Activated T-cell treated with anti-CD3 and anti-CD28 coated beads, Interleukin-2, amount 50 U/mL, for 4 hours (primary cell): ENCODE measurements around the gene ASB16. TPM values are rescaled to one million over a fixed set of nuclear protein-coding genes. Genes with fewer than 3 reads are reported as not detected.
A peak's percentile ranks its signal among the peaks of the same experiment; 100 is the strongest.

ENCODE experiments used
- ATAC-seq, 2 donors: fragments of 200-7000 bp; cut with Tn5 transposase; one replicate each; pipeline ENCODE4 v1.10.0; 2021
- DNase-seq: peaks from one replicate; pipeline ENCODE4 v3.0.0-alpha.2; 2020
- H3K27me3 Mint-ChIP-seq: one replicate; pipeline ENCODE4 v1.8.0; 2021; ENCODE audit warnings: low read depth, mixed read lengths
- H3K36me3 Mint-ChIP-seq: one replicate; pipeline ENCODE4 v1.8.0; 2022; ENCODE audit warnings: mixed read lengths; ENCODE audit not compliant: insufficient read depth
- H3K4me1 Mint-ChIP-seq: one replicate; pipeline ENCODE4 v1.8.0; 2021; ENCODE audit warnings: low read depth, mixed read lengths
- H3K4me3 Mint-ChIP-seq: one replicate; pipeline ENCODE4 v1.8.0; 2021; ENCODE audit warnings: mild to moderate bottlenecking, moderate library complexity, mixed read lengths
- H3K9me3 Mint-ChIP-seq: one replicate; pipeline ENCODE4 v1.8.0; 2021; ENCODE audit warnings: mixed read lengths
- total RNA-seq, 3 donors: library from RNA; stranded (reverse); gene quantifications; one replicate each; pipeline ENCODE4 v1.2.1, GENCODE V29; 2021

ASB16 gene
- total RNA-seq, 3 donors from 2014 or later: 0.08 to 0.11 TPM; not detected in 1

- ATAC-seq: no peak
- no peaks in the 10 kb centered on the region for H3K9me3 Mint-ChIP-seq
These were observed 21.5 kb downstream of the ASB16 start for GRCh38 chr17:44191941-44192496.

GRCh38 chr17:44192750-44193149 is 22.2 kb downstream of the ASB16 start:
- no peak overlapping the region for H3K4me3 Mint-ChIP-seq
- no peaks in the 10 kb centered on the region for H3K27me3 Mint-ChIP-seq
- H3K9me3 Mint-ChIP-seq: no peaks in the 10 kb centered on the region
- ATAC-seq (no peak), DNase-seq (no peak)
- H3K4me1 Mint-ChIP-seq: peaks cover 21% of the 10 kb centered on the region
- H3K36me3 Mint-ChIP-seq: peaks cover 35% of the 10 kb centered on the region

More at GRCh38 chr17:44191941-44192496, 21.5 kb downstream of the ASB16 start:
- Mint-ChIP-seq H3K4me3 (no peak overlapping the region), H3K36me3 (peaks cover 30% of the 10 kb centered on the region), H3K27me3 (no peaks in the 10 kb centered on the region), H3K4me1 (peaks cover 17% of the 10 kb centered on the region)
- no peak for DNase-seq

GRCh38 chr17:44193326-44194084 is 23.0 kb downstream of the ASB16 start:
- no peaks in the 10 kb centered on the region for H3K27me3 Mint-ChIP-seq
- peaks cover 20% of the 10 kb centered on the region for H3K4me1 Mint-ChIP-seq
- no peak overlapping the region for H3K4me3 Mint-ChIP-seq
- DNase-seq (no peak), ATAC-seq (no peak)
- H3K9me3 Mint-ChIP-seq: no peaks in the 10 kb centered on the region
- H3K36me3 Mint-ChIP-seq: peaks cover 38% of the 10 kb centered on the region

GRCh38 chr17:44197107-44197506 is 26.6 kb downstream of the ASB16 start:
- no peak for ATAC-seq
- no peak for DNase-seq
- Mint-ChIP-seq H3K27me3 (no peaks in the 10 kb centered on the region), H3K36me3 (peaks cover 26% of the 10 kb centered on the region), H3K4me1 (peaks cover 20% of the 10 kb centered on the region), H3K4me3 (no peak overlapping the region), H3K9me3 (no peaks in the 10 kb centered on the region)

GRCh38 chr17:44197980-44198720 is 27.6 kb downstream of the ASB16 start:
- no peak for DNase-seq
- Mint-ChIP-seq H3K4me3 (peak overlapping the region; percentile 83), H3K4me1 (peaks cover 24% of the 10 kb centered on the region), H3K9me3 (no peaks in the 10 kb centered on the region), H3K36me3 (peaks cover 25% of the 10 kb centered on the region), H3K27me3 (no peaks in the 10 kb centered on the region)
- ATAC-seq: no peak

- Mint-ChIP-seq H3K4me3 (peak overlapping the region; percentile 83), H3K36me3 (peaks cover 22% of the 10 kb centered on the region), H3K27me3 (no peaks in the 10 kb centered on the region), H3K9me3 (no peaks in the 10 kb centered on the region), H3K4me1 (peaks cover 32% of the 10 kb centered on the region)
- ATAC-seq: peak; percentile 36 to 44
- no peak for DNase-seq
These were observed 28.4 kb downstream of the ASB16 start for GRCh38 chr17:44198721-44199552.

- Mint-ChIP-seq H3K4me1 (peaks cover 38% of the 10 kb centered on the region), H3K36me3 (peaks cover 15% of the 10 kb centered on the region), H3K4me3 (peak within 1 kb of the TSS; percentile 88), H3K27me3 (no peaks in the 10 kb centered on the region), H3K9me3 (no peaks in the 10 kb centered on the region)
- DNase-seq (peak; percentile 99), ATAC-seq (peak; percentile 81 to 82)
These were observed 29.3 kb downstream of the ASB16 start, which contains the start of gene ATXN7L3 for GRCh38 chr17:44199553-44200477. Gene ATXN7L3 (minus strand): TSS chr17:44199884. CDS start chr17:44198070, 1,814 bp downstream.

GRCh38 chr17:44200478-44201155 is 30.1 kb downstream of the ASB16 start:
- peaks cover 13% of the 10 kb centered on the region for H3K36me3 Mint-ChIP-seq
- no peak for ATAC-seq
- H3K9me3 Mint-ChIP-seq: no peaks in the 10 kb centered on the region
- DNase-seq: no peak
- H3K4me1 Mint-ChIP-seq: peaks cover 38% of the 10 kb centered on the region
- no peaks in the 10 kb centered on the region for H3K27me3 Mint-ChIP-seq
- H3K4me3 Mint-ChIP-seq: peak overlapping the region; percentile 88

- Mint-ChIP-seq H3K27me3 (no peaks in the 10 kb centered on the region), H3K9me3 (no peaks in the 10 kb centered on the region), H3K4me3 (peak overlapping the region; percentile 0), H3K4me1 (peaks cover 31% of the 10 kb centered on the region), H3K36me3 (peaks cover 10% of the 10 kb centered on the region)
- no peak for DNase-seq
- ATAC-seq: no peak
These were observed 32.3 kb downstream of the ASB16 start for GRCh38 chr17:44202756-44203155.

- DNase-seq (no peak), ATAC-seq (no peak)
- Mint-ChIP-seq H3K4me1 (peaks cover 31% of the 10 kb centered on the region), H3K27me3 (no peaks in the 10 kb centered on the region), H3K36me3 (peaks cover 16% of the 10 kb centered on the region), H3K4me3 (no peak overlapping the region), H3K9me3 (no peaks in the 10 kb centered on the region)
These were observed 33.4 kb downstream of the ASB16 start for GRCh38 chr17:44203731-44204440.

- H3K4me3 Mint-ChIP-seq: no peak overlapping the region
- H3K27me3 Mint-ChIP-seq: no peaks in the 10 kb centered on the region
- H3K9me3 Mint-ChIP-seq: no peaks in the 10 kb centered on the region
- no peak for ATAC-seq
- no peak for DNase-seq
- H3K36me3 Mint-ChIP-seq: peaks cover 16% of the 10 kb centered on the region
- H3K4me1 Mint-ChIP-seq: peaks cover 31% of the 10 kb centered on the region
These were observed 34.0 kb downstream of the ASB16 start for GRCh38 chr17:44204441-44204882.
